GM04503 (cell line): ENCODE results near the gene RHBDL1.

Source experiments
- DNase-seq: peaks from one replicate; pipeline ENCODE4 v3.0.0-alpha.2; 2012; ENCODE audit warnings: low read depth

Gene RHBDL1

DNA sequence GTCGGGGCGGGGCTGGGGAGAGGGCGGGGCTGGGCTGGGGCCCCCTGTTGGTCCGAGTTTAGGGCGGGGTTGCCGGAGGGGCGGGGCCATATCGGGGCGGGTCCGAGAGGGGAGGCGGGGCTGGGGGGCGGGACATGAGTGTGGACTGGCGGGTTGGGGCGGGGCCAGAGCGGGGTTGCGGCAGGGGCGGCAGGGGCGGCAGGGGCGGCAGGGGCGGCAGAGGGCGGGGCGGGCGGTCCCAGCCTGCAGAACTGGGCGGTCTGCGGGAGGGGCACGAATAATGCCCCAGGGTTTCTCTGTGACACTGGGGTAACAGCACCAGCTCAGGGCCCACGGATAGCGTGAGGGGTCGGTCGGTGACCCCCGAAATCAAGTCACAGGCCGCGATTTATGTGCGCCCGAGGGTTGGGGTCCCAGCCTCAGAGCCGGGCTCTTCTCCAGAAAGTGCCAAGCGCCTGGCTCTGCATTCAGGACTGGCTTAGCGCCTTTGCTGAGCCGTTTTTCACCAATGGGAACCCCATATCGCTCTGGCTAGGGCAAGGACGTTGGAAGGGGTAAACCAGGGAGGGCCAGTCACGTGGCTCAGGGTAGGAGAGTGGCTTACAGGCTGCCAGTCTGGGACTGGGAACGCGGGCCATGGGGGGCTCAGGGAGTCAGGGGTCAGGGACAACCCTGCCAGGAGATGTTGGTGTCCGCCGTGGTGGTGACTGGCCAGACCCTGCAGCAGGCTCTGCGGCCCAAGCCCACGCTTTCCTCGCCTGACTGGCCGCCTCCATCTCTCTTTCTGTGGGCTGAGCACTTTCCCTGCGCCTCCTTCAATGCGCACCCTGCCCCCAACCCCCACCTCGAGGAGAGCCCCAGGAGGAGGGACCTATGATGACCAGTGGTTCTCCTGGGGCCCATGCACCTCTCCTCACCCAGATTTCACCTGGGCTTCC is 38.1 kb upstream of the RHBDL1 start:
- no peak for DNase-seq

DNA sequence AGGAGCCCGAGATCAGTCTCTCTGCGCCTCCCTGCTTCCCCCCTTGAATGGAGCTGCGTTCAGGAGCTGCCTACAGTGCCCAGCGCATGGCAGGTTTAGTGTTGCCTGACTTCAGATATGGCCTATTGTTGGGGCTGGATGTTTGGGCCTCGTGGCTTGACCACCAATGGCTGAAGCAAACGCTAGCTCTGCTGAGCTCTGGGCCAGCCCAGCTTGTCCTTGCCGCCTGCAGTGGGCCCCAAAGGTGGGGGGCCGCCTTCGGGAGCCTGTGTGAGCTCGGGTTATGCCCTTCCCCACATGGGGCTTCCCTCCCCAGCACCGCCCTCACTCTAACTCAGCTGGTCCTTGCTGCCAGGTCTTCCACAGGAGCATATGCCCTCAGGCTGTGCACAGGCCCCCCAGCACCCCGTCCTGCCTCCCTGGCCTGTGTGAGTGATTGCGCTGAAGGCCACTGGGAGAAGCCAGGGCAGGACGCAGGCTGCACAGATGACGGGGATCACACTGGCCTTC is 37.4 kb upstream of the RHBDL1 start:
- DNase-seq = no peak

DNA sequence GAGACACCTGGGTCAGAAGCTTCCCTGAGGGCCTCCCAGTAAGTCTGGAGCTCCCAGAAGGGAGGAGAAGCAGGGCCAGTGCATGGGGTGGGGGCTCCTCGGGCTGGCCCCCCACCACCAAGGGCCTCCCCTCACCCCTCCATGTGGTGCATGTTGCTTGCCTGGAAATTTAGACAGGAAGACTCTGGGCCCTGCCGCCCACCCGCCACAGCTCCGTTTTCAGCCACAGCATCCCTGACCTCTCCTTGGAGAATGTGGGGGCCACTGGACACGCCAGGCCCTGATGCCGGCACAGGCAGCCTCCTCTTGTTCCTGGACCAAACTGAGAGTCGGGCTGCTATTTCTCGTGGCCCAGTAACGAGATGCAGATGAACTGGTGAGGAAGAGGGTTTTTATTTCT is 36.6 kb upstream of the RHBDL1 start:
- no peak for DNase-seq

DNA sequence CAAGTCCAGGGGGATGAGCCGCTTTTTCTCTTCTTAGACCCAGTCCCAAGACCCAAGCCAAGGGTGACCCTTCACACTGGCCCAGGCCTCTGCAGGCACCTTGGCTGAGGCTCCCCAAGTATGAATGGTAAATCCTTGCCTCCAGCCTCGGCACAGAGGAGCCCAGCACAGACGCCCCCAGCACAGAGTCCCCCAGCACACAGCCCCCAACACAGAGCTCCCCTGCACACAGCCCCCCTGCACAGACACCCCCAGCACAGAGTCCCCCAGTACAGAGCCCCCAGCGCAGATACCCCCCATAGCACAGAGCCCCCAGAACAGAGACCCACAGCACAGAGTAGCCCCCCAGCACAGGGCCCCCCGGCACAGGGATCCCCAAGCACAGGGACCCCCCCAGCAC is 34.9 kb upstream of the RHBDL1 start:
- DNase-seq = no peak

DNA sequence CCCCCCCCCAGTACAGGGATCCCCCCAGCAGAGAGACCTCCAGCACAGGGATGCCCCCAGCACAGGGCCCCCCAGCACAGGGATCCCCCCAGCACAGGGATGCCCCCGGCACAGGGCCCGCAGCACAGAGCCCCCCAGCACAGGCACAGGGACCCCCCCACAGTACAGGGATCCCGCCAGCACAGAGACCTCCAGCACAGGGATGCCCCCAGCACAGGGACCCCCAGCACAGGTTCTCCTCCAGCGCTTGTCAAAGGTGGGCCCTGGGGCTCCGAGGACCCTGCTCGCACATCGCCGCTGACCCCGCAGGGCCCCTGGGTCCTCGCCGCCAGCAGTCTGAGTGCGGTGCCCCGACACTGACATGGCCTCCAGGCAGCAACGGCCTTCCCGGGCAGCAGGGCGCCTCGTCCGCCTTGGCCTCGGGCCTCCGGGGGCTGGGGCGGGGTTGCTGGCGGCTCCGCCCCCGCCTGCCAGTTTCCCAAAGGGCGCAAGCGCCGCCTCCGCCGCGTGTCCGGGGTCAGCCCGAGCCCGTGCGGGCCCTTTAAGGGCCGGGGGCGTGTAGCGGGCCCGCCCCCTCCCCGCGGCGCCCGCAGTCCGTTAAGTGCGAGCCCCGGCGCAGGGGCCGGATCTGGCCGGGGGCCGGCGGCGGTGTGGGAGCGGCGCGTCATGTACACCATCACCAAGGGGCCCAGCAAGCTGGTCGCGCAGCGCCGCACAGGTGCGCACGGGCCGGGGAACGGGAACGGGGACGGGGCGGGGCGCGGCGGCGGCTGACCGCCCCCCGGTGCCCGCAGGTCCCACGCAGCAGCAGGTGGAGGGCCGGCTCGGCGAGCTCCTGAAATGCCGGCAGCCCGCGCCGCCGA is 33.9 kb upstream of the RHBDL1 start, which contains the start of gene MCRIP2:
MCRIP2 (plus strand) TSS at position 503 of the 863 bp plus-strand sequence; CDS start at position 667, 164 bp downstream.
- no peak for DNase-seq

DNA sequence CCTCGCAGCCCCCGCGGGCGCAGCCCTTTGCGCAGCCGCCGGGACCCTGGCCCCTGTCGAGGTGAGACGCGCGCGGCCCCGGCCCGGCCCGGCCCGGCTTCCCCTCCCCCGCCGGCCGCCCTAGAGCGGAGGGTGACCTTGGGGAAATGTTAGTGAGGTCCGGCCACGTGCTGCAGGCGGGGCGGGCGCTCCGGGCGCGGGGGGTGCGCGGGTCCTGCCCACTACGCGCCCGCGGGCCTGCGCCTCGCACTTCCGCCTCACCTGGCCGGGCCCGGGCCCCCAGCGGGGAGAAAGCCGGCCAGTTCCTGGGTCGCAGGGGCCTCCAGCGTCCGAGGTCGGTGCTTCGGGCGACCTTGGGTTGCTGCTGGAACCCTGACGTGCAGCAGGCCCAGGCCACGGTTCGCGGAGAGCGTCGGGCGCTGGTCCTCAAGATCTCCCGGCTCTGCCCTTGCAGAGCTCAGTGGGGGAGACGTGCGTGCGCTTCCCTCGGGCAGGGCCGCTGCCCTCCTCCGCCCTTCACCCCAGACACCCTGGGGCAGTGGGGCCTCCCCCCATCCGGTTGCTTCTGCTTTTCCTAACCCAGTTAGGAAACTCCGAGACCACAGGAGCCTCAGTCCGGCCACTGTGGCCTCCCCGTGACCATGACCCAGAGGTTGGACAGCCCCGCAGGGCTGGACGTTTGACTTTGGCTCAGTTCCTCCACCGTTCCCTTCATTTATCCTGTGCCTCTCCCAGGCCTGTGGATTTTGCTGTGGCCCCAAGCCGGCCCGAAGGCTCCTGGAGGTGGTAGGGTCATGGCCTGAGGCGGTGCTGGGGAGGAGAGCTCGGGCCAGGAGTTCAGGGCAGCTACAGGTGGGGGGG is 33.1 kb upstream of the RHBDL1 start:
- no peak for DNase-seq

DNA sequence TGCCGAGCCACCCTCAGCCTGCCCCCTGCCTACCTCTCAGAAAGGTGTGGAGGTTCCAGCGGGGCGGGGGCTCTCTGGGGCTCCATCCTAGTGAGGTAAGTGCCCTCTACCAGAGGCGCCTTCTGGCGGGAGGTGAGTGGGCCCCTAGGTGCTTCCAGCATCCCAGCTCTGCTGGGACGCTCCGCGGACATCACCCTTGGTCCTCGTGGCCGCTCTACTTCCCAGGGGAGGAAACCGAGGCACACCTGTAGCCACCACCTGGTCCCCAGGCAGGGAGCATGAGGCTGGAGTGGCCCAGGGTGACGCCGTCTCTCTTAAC is 32.5 kb upstream of the RHBDL1 start:
- DNase-seq = no peak

DNA sequence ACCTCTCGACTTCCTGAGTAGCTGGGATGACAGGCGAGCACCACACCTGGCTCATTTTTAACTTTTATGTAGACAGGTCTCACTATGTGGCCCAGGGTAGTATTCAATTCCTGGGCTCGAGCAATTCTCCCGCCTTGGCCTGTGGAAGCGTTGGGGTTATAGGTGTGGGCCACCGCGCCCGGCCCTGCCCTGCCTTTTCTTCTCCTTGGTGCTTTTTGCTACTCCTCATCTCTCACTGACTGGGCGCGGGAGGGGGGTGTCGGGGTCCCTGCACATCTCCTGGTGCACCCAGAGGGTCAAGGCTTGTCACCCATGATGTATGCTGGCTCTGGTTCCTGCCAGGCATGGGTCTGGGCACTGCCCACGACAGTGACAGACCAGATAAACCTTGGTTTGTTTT is 30.9 kb upstream of the RHBDL1 start:
- no peak for DNase-seq

DNA sequence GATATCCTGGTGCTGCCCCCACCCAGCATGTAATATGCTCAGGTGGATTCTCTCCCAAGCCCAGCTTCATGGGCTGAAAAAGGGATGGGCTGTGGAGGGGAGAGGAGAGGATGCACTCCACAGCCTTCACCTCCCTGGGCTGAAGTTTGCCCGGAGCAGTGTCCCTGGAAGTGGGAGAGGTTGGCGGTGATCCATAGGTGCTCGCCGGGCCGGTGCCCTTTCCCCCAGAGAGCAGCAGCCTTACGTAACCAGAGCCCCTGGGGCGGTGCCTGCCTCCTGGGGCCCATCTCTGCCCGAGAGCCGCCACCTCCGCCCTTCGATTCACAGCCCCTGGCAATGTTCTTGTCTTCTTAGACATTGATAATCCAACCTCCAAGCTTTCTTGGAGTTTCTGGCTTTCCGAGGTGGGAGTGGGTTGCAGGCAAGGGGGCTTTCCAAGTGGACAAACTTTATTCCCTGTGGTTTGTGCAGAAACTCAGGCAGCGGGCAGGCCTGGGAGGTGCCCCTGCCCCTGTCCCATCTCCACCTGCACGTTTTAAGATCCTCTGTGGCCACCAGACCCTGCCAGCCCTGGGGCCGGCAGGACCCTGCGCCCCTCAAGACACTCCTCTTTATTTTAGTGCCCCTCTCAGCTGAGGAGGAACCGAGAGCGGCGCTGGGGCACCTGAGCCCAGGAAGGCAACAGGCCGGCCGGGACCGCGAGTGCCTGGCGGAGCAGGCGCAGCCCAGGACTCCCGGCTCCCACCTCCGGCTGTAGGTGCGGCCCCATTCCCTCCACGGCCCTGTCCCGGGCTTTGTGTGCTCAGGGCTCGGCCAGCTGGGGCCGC is 29.4 kb upstream of the RHBDL1 start:
- no peak for DNase-seq

DNA sequence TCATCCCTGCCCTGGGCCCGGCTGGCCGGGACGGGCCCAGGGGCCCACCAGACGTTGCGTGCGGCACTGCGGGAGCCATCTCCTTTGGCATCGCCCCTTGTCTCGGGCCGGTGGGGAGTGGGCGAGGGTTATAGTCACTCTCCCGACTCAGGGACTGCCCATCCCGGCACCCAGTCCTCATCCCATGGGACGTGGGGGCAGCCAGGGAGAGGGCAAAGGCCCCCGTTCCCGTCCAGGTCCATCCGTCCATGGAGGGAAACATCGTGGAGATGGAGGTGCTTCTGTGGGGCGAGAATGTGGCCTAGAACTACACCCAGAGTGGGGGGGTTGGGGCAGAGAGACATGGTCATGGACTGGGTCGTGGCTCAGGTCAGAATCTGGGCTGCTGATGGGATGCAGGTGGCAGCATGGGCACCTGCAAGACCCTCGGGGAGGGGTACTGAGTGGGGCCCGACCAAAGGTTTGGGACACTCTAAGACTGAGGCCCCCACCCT is 28.7 kb upstream of the RHBDL1 start:
- no peak for DNase-seq

DNA sequence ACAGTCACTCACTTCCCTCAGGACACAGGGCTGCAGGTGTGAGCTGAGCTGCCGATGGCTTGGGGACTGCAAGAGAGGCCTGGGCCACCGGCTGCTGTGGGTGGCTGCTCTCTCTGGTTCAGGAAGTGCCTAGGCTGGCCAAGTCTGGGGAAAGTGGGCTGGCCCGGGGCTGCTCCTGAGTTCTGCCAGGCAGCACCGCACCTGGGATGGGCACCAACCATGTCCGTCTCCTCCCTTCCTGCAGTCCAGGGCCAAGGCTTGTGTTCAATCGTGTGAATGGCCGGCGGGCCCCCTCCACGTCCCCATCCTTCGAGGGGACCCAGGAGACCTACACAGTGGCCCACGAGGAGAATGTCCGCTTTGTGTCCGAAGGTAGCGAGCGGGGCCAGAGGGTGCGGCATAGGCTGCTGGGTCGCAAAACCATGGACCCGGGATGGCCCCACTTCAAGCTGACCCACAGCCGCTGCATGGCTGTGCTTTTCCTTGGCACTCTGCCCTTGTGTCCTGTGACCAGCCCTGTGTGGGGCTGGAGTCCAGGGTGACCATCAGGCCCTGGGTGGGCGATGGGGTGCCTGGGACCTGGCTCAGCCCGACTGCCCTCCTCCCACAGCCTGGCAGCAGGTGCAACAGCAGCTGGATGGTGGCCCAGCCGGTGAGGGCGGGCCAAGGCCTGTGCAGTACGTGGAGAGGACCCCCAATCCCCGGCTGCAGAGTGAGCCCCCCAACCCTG is 28.1 kb upstream of the RHBDL1 start:
- DNase-seq = no peak

DNA sequence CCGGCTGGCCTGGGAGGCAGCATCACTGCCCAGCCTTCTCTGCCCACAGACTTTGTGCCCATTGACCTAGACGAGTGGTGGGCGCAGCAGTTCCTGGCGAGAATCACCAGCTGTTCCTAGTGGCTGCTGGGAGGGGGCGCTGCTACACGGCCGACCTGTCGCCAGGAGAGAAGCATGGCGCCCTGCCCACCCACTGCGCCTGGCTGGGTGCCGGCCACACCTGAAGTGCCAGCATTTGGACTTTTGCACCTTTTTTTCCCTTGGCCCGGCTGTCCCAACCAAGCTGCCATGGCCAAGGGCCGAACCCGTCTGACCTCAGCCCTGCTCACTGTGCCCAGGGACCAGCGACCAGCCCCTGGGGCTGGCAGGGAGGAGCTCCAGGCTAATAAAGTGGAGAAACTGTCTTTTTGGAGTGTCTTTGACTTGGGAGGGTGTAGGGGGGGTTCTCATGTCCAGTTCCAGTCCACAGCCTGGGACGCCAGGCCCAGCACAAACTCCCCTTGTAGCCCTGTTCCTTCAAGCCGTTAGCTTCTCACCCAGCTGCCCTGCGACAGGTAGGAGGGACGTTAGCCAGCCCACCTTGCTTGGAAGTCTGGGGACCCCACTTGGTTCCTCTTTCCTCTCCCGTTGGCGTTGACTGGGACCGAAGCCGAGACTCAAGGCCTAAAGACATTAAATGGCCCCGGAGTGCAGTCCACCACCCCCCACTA is 27.2 kb upstream of the RHBDL1 start:
- DNase-seq = no peak

DNA sequence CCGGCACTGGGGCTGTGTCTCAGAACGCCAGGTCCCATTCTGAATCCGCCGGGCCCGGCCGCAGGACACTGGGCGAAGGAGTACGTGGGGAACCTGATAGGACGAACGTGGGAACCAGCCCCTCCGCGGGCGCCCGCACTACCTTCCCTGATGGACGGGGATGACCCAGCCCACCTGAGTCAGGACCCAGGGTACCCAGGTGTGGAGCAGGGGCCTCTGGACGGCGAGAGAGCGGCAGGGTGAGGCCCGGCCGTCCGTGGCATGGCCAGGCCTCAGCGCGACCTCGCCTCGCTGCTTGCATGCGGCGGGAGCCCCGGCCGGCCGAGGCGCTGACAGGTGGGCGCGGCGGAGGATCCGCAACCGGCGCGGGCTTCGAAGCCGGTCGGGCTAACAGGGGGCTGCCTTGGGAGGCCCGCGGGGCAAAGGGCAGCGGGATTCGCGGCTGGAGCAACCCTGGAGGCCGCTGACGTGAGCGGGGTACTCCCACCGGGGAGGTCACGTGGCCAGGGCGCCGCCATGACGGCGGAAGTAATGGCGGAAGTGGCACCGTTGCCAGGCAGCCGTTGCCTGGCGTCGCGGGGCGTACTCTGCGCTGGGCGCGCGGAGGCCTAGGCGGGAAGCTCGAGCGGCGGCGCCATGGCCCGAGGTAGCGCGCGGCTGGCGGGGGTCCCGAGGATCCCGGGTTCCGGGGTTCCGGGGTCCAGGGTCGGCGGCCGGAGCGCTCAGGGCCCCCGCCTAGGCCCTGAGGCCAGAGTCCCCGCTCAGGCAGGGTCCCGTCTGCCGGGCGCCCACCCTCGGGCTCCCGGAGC is 26.5 kb upstream of the RHBDL1 start, which contains the start of gene WDR90:
WDR90 (plus strand) TSS at position 585 of the 809 bp plus-strand sequence; CDS start at position 637, 52 bp downstream.
- DNase-seq = no peak

DNA sequence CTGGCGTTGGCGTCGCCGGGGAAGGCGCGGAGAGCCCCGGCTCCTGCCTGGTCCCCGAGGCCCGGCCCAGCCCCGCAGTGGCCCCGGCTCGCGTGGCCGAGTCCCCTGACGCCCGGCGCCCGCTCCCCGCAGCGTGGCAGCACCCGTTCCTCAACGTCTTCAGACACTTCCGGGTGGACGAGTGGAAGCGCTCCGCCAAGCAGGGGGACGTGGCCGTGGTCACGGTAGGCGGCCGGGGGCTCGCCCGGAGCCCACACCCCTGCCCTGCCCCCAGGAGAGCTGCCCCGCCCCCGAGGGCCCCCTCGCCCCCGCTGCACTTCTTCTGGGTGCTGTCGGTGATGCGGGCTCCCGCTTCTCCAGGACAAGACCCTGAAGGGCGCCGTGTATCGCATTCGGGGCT is 25.8 kb upstream of the RHBDL1 start:
- no peak for DNase-seq

DNA sequence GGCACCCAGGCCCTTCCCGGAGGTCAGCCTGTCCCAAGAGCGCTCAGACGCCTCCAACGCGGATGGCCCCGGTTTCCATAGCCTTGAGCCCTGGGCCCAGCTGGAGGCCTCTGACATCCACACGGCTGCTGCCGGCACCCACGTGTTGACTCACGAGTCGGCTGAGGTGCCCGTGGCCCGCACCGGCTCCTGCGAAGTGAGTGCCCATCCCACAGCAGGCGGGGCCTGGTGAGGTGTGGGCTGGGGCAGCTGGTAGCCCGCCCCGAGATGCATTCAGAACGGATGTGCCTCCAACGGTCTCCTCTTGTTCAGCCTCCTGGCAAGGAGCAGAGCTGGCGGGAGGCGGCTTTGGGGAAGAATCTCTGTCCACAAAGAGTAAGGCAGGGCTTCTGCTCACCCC is 23.6 kb upstream of the RHBDL1 start:
- DNase-seq = no peak

DNA sequence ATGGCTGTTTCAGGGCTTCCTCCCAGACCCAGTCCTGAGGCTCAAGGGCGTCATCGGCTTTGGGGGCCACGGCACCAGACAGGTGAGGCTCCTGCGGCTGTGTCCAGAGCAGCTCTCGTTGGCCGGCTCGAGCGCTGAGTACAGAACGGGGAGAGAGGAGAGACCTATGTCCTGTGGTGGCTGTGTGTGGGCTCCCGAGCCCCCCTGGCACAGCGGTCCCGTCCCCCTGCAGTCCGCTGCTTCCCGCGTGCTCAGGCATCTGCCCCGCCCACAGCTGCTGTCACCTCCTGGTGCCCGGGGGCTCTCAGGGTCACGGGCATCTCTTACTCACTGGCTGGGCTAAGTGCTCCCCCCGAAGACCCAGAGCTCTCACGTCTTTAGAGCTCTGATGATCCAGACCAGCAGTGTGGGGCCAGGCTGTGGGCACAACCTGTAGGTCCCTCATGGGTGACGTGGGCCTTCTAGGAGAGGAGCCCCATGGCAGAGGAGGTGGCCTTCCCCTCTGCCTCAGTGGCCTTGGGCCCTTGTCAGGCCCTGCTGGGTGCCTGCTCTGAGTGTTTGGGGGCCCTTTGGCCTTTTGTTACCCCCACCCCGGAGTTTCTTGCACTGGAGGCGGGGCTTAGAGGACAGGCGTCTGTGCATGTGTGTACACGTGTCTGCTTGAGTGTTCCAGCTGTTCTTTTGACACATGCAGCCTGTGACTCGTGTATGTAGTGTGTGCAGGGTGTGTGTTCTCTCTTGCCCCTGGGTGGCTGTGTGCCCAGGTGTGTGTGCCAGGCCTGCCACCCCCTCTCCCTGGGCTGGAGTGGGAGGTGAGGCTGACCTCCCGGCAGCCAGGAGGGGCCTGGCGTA is 22.8 kb upstream of the RHBDL1 start:
- no peak for DNase-seq

DNA sequence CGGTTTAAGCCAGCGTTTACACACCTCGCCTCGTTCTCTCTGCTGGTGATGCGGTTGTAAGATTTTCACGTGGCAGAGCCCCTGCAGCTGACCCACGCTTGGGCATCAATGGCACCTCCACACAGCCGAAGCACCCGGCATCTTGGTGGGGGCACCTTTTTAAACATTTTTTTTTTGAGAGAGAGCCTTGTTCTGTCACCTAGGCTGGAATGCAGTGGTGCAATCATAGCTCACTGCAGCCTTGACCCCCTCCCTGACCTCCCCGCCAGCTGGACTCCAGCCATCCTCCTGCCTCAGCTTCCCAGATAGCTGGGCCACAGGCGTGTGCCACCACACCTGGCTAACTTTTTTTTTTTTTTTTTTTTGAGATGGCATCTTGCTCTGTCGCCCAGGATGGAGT is 21.4 kb upstream of the RHBDL1 start:
- DNase-seq = no peak

DNA sequence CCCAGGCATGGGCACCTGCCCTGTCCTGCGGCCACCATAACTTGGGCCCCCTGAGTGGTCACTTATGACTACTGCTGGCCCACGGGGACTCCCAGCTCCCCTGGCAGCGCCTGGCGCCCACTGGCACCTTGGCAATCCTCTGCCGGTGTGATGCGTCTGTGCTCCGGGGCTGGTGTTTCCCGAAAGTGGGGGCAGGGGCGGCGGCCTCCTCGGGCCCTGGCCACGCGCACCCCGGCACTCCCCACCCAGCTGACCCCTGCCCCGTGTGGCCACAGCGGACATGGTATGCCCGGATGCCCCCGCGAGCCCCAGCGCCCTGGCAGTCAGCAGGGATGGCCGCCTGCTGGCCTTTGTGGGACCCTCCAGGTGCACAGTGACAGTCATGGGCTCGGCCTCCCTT is 18.0 kb upstream of the RHBDL1 start:
- DNase-seq = no peak
